Adrenal gland (tissue), 12 donors: ENCODE data around the gene STX3. TPM values are rescaled to one million over a fixed set of nuclear protein-coding genes. Genes with fewer than 3 reads are reported as not detected.

Experiments used
- DNase-seq, 7 donors: peaks; one replicate each; pipeline ENCODE4 v3.0.0-alpha.2; 2019 to 2020
- H3K27ac ChIP-seq, 5 donors: fragments of 200-600 bp; sonication (generic) in 4 of 5; 1 replicate in 3 of 5; 2 replicates in 2 of 5; pipeline versions ENCODE4 v1.5.1 to v1.8.0; 2016 to 2020; ENCODE audit warnings: mild to moderate bottlenecking in 1 of 5
- H3K27me3 ChIP-seq: fragments of 200-600 bp; 2 replicates; pipeline ENCODE4 v1.8.0; 2021
- H3K36me3 ChIP-seq, 2 donors: fragments of 200-600 bp; replicated peaks in 1 of 2; 1 replicate in 1 of 2; 2 replicates in 1 of 2; pipeline versions ENCODE4 v1.5.1 to v1.8.0; 2018 to 2022
- H3K4me1 ChIP-seq, 2 donors: fragments of 200-600 bp; replicated peaks in 1 of 2; 1 replicate in 1 of 2; 2 replicates in 1 of 2; pipeline versions ENCODE4 v1.5.1 to v1.8.0; 2018 to 2021
- H3K4me3 ChIP-seq, 4 donors: fragments of 200-600 bp; sonication (generic) in 3 of 4; one replicate each; pipeline ENCODE4 v1.5.1; 2016 to 2018
- H3K9me3 ChIP-seq, 3 donors: fragments of 200-600 bp; sonication (generic) in 1 of 3; replicated peaks in 1 of 3; 1 replicate in 2 of 3; 2 replicates in 1 of 3; pipeline versions ENCODE4 v1.5.1 to v1.8.0; 2016 to 2021
- POLR2A ChIP-seq, 2 donors: fragments of 450-650 bp; IDR thresholded peaks; one replicate each; pipeline ENCODE4 v1.6.1; 2017; ENCODE audit warnings: antibody characterized with exemption in 2 of 2, mild to moderate bottlenecking in 2 of 2, moderate library complexity in 1 of 2
- WGBS, 4 donors: extraction: QIAGEN DNeasy Blood & Tissue Kit in 2 of 4; methylation state at CpG; one replicate each; pipeline versions ENCODE4 v1.1.5 to v1.1.7; 2013 to 2017; 5-methylcytosine and 5-hydroxymethylcytosine counted together
- intact Hi-C, 2 donors: fragments of 100-400 bp; cut with DNase I; formaldehyde crosslinking; loops; one replicate each; pipeline versions ENCODE4 v1.14.1 to v1.15.0; 2022 to 2023
- polyA plus RNA-seq, 3 donors: library from polyadenylated mRNA; stranded (reverse); fragments of 200-250 nt in 2 of 3; fragments of 350-450 nt in 1 of 3; fragmentation: Illumina TruSeq in 1 of 3; extraction: RNeasy Lipid Tissue Mini Kit (QIAGEN cat#74804) in 1 of 3; gene quantifications; one replicate each; pipeline ENCODE4 v1.2.3, GENCODE V29; 2013 to 2014
- total RNA-seq, 9 donors: library from RNA; depleted of rRNA in 4 of 9; stranded (reverse); fragments of >200 nt in 4 of 9; fragments of 120-200 nt in 1 of 9; fragmentation: NEBNext Ultra II Directional in 1 of 9; extraction: Animal tissue kit (Norgen Biotek cat#: 25700) in 1 of 9; gene quantifications; one replicate each; pipeline versions ENCODE4 v1.1.0 to v1.2.4, GENCODE V29; 2013 to 2023
- TF ChIP-seq, protein P1 (sequence below), 6 experiments: fragments of 450-650 bp in 4 of 6; fragments of 200-600 bp in 2 of 6; sonication (generic) in 1 of 6; IDR thresholded peaks; 1 replicate in 5 of 6; 2 replicates in 1 of 6; pipeline versions ENCODE4 v1.5.1 to v1.8.0; 2016 to 2021; ENCODE audit warnings: antibody characterized with exemption in 6 of 6, mild to moderate bottlenecking in 2 of 6, moderate library complexity in 1 of 6
- donor health status: healthy with polysubstance abuse.
- donor health status: Bipolar disorder and iron deficiency.
- donor health status: DM: yes; HTN: yes; CAD: no.
- donor health status: DM: no; HTN: no; CAD: no.
- donor health status: DM: no; HTN: no; CAD: no.
- donor health status: DM: yes; HTN: yes; CAD: no.

Gene STX3
- total and polyA plus RNA-seq, 12 donors = 12.3 to 63.2 (median 30.1) TPM

DNA sequence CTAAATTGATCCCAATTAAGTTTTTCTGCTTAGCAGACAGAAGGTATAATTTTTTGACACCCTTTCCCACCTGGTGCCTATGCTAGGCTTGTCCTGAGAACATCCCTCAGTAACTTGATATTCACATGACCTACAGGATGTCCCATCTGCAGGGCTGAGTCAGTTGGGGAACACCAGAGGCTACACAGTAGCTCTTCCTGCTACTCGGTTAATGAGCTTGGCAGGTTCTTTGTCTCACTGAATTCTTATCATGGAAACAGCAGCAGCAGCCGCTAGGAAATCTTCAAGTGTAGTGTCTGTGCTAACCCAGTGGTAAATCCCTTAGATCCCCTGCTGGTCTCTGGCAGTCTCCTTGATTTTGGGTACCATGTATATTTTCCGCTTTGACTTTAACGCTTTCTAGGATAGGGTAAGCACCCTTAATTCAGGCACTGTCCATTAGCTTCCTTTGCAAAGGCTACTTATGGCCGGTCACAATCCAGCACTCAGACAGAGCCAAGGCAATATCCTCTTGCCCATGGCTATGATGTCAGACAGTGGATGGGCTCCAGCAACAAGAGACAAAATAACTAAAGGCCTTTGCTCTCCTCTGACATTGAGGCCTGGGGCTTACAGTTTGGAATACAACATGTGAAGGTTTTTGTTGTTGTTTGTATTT, 46.9 kb downstream of the STX3 start:
- Histone ChIP-seq H3K36me3 (peaks cover 0 to 59% of the 10 kb centered on the region in 2 donors), H3K27ac (peak overlapping the region in 2 of 5 donors; percentile 4 to 47), H3K27me3 (no peaks in the 10 kb centered on the region), H3K9me3 (no peaks in the 10 kb centered on the region), H3K4me3 (no peak overlapping the region), H3K4me1 (peaks cover 0 to 6% of the 10 kb centered on the region in 2 donors)
- intact Hi-C loops = loop anchor here in 1 of 2 donors (2.0 kb wide), 1 partner anchor 49 kb away; no protein-coding TSS in a partner anchor
- TF ChIP-seq POLR2A (IDR thresholded peaks at IDR 0.05) = no peak
- TF ChIP-seq, protein P1, sequence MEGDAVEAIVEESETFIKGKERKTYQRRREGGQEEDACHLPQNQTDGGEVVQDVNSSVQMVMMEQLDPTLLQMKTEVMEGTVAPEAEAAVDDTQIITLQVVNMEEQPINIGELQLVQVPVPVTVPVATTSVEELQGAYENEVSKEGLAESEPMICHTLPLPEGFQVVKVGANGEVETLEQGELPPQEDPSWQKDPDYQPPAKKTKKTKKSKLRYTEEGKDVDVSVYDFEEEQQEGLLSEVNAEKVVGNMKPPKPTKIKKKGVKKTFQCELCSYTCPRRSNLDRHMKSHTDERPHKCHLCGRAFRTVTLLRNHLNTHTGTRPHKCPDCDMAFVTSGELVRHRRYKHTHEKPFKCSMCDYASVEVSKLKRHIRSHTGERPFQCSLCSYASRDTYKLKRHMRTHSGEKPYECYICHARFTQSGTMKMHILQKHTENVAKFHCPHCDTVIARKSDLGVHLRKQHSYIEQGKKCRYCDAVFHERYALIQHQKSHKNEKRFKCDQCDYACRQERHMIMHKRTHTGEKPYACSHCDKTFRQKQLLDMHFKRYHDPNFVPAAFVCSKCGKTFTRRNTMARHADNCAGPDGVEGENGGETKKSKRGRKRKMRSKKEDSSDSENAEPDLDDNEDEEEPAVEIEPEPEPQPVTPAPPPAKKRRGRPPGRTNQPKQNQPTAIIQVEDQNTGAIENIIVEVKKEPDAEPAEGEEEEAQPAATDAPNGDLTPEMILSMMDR (IDR thresholded peaks at IDR 0.05) = no peak
- 52 to 59% (median 55%) methylated on average over 5 of the region's 5 CpGs for WGBS, 4 donors
- peak in 6 of 7 donors; percentile 41 to 60 (median 49) for DNase-seq

DNA sequence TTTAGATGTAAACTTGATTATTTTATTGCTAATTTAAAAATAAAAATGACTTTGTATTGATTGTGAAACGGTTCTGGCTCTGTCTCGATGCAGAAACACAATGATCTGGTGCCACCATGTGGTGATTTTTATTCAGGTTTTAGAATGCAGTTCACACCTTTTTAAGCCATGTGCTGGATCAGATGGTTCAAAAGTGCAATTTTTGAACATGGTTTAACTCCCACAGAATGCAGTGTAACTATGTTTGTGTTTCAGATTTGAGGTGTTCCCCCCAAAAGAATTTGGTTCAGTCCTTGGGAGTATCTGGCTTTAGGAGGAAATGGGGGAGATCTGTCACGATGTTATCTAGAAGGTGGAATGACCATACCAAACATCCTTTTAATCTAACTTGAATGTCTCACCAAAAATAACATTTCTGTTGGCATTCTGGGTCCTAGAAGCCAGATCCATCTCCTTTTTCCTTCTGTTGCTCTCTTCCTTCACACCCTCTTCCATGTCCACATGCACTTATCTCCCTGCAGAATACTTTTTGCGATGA, 47.5 kb downstream of the STX3 start:
- DNase-seq = peak in 4 of 7 donors; percentile 38 to 63 (median 52)
- WGBS, 4 donors = 47 to 48% (median 48%) methylated on average over 4 of the region's 4 CpGs
- intact Hi-C loops = loop anchor here in 1 of 2 donors (2.0 kb wide), 1 partner anchor 50 kb away; no protein-coding TSS in a partner anchor
- no peaks in the 10 kb centered on the region for H3K27me3 ChIP-seq
- H3K4me3 ChIP-seq = no peak overlapping the region
- peaks cover 0 to 6% of the 10 kb centered on the region in 2 donors for H3K4me1 ChIP-seq
- TF ChIP-seq, protein P1 (IDR thresholded peaks at IDR 0.05) = peak; percentile 33 to 88 (median 71)
- no peak for TF ChIP-seq POLR2A (IDR thresholded peaks at IDR 0.05)
- peaks cover 0 to 55% of the 10 kb centered on the region in 2 donors for H3K36me3 ChIP-seq
- no peak overlapping the region for H3K27ac ChIP-seq
- no peaks in the 10 kb centered on the region for H3K9me3 ChIP-seq

DNA sequence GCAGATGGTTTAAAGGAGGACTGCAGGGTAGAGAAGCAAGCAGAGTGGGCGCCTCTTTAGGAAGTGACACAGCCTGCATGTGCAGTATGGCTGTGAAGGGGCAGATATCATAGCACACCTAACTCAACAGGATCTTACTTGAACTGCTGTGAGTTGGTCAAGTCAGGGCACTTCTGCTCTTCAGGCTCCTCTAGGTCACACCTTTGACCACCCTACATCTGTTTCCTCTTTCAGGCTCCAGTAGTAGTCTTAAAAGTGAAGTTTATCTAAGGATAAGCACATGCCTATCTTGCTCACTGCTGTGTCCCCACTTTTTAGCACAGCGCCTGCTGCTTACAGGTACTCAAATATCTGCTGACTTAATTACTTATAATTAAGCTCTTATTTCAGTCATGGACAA, 48.9 kb downstream of the STX3 start:
- H3K36me3 ChIP-seq = peaks cover 0 to 48% of the 10 kb centered on the region in 2 donors
- H3K4me1 ChIP-seq = peaks cover 0 to 9% of the 10 kb centered on the region in 2 donors
- no peaks in the 10 kb centered on the region for H3K27me3 ChIP-seq
- no peak for DNase-seq
- intact Hi-C loops = loop anchor here in 1 of 2 donors (2.0 kb wide), 1 partner anchor 49 kb away; the partner anchor contains the start of gene STX3
- H3K9me3 ChIP-seq = no peaks in the 10 kb centered on the region
- TF ChIP-seq, protein P1 (IDR thresholded peaks at IDR 0.05) = no peak
- no peak for TF ChIP-seq POLR2A (IDR thresholded peaks at IDR 0.05)
- 90 to 97% (median 93%) methylated on average over 2 of the region's 2 CpGs for WGBS, 4 donors
- H3K4me3 ChIP-seq = no peak overlapping the region
- H3K27ac ChIP-seq = no peak overlapping the region

DNA sequence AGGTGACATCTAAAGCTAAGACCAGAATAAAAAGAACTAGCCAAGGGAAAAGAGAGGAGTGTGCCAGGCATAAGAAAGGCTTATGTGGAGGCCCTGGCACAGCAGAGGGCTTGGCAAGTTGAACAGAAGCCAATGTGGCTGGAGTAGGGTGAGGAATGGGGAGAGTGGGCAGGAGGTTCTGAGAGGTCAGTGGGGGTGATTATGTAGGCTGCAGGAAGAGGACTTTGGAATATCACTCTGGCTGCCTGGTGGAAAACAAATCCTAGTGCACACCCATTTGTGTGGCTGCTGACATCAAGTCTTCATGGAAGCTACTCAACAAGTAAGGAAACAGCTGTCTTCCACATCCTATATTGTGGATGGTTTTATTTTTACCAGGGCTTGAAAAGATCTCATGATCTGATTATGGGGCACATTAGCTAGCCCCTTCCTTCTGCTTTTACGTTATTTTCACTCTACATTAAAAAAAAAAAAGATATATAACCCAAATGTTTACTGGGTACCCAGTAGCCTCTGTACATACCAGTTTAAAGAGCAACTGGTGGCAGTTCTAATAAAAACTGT, 52.0 kb downstream of the STX3 start:
- no peaks in the 10 kb centered on the region for H3K9me3 ChIP-seq
- H3K4me3 ChIP-seq = no peak overlapping the region
- no peak for TF ChIP-seq POLR2A (IDR thresholded peaks at IDR 0.05)
- TF ChIP-seq, protein P1 (IDR thresholded peaks at IDR 0.05) = no peak
- intact Hi-C loops = no loop called here
- no peaks in the 10 kb centered on the region for H3K27me3 ChIP-seq
- H3K27ac ChIP-seq = no peak overlapping the region
- DNase-seq = no peak
- H3K4me1 ChIP-seq = peaks cover 4 to 16% of the 10 kb centered on the region in 2 donors
- peaks cover 0 to 37% of the 10 kb centered on the region in 2 donors for H3K36me3 ChIP-seq
- 71 to 90% (median 74%) methylated on average over 1 of the region's 1 CpG for WGBS, 4 donors
